Mammary epithelial cell (primary cell): Measurements from ENCODE around the gene TRIP13.

Source experiments
- EZH2 ChIP-seq: IDR thresholded peaks from 2 replicates; pipeline ENCODE4 v1.6.1; 2012; ENCODE audit warnings: low read length, inconsistent platforms, borderline replicate concordance
- TF ChIP-seq, protein P1 (sequence below), 2 donors: IDR thresholded peaks in 1 of 2; conservative IDR thresholded peaks in 1 of 2; 2 replicates each; pipeline ENCODE4 v1.5.1; 2011 to 2012; ENCODE audit warnings: inconsistent platforms in 2 of 2, low read length in 2 of 2, mild to moderate bottlenecking in 2 of 2, control low read depth in 1 of 2, low read depth in 1 of 2; ENCODE audit not compliant: insufficient read depth in 1 of 2; ENCODE audit errors: extremely low read depth in 1 of 2

DNA sequence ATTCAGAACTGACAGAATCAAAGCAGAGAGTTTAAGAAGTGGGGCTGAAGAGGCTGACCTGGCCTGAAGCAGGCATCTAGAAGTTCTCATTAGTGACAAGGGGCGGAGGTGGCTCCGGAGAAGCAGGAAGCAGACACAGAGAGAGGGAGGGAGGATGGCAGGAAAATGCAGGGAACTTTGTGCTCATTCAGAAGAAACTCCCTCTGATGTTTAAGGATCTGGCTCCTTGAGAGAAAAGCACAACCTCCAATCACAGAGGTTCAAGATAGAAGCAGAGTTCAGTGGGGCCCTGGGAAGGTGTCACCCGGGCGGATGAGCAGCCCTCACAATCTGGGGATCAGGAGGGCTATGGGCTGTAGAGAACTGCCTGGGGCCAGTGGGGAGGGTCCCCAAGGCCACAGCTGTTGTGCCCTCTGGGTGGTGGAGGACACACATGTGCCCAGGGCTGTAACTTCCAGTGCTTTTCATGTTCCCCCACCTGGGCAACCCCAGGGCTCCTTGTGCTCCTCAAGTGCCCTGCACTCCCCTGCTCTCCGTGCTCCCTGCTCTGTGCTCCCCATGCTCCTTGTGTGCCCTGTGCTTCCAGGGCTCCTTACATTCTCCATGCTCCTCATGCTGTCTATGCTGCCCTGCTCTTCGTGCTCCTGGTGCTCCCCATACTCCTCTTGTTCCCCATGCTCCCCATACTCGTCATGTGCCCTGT, 51.4 kb downstream of the TRIP13 start:
- TF ChIP-seq, protein P1, sequence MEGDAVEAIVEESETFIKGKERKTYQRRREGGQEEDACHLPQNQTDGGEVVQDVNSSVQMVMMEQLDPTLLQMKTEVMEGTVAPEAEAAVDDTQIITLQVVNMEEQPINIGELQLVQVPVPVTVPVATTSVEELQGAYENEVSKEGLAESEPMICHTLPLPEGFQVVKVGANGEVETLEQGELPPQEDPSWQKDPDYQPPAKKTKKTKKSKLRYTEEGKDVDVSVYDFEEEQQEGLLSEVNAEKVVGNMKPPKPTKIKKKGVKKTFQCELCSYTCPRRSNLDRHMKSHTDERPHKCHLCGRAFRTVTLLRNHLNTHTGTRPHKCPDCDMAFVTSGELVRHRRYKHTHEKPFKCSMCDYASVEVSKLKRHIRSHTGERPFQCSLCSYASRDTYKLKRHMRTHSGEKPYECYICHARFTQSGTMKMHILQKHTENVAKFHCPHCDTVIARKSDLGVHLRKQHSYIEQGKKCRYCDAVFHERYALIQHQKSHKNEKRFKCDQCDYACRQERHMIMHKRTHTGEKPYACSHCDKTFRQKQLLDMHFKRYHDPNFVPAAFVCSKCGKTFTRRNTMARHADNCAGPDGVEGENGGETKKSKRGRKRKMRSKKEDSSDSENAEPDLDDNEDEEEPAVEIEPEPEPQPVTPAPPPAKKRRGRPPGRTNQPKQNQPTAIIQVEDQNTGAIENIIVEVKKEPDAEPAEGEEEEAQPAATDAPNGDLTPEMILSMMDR (conservative IDR thresholded peaks at IDR 0.05 in 1 of 2, IDR thresholded peaks at IDR 0.05 in 1 of 2; ENCODE audit: extremely low read depth in 1 of 2, insufficient read depth in 1 of 2, low read depth in 1 of 2, low read length in 2 of 2): no peak
- TF ChIP-seq EZH2: no peak
